Measurements from ENCODE around the gene HTR3D.
"Not testable (repeated sequence)": the region's sequence is repeated elsewhere in the genome, so short reads cannot be mapped to it uniquely, and the experiment has no call there.

Gene HTR3D

DNA sequence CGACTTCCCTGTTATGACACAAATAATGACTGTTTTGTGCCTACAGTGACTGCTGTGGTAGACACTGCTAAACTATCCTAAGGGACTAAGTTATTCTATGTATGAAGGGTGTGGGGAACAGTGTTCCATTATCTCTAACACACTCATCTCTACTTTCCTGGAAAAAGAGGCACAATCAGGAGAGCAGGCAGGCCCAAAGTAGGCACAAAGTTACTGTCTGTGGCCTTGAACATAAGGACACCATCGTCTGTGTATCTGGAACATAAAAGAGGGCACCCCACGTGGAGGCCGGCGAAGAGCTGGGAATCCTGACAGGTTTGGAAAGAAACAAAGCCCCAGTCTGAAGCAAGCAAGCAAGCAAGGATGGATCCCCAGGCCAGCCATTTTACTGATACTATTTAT lies 15.4 kb upstream of the HTR3D start:
- DNase-seq: no peak

DNA sequence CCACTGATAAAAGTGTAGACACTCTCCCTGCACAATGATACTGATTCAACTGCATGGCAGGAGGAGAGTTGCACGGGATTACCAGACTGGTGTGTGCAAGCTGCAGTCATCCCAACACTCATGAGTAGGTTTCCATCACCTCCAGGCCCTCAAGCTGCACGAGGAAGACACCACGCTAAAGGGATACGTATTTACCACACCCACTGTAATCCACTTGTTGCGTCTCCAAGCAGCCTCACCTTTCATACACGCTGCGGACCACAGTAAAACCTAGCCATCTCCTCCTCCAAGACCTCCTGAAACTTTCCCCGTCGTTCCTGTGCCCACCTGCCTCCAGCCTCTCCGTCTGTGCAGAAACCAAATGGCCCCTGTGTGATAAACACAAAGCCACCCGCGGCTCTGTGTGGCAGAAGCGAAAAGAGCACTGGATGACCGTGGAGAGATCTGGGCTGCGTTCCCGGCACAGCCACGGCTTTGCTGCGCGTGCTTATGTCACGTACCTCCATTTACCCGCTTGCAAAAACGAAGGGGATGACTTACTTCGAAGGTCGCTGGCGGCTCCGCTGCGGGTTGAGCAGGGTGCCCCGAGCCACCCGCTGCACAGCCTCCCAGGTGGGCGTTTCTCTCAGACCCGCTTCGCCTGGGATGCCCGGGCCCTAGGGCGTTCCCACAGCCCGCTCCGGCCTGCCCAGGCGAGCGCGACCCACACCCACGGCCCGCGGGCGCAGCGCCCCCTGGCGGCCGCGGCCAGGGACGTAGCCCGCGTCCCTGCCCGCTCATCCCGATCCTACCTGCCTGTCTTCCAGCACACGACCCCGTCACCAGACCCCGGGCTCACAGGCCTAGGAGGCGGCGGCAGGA lies 14.5 kb upstream of the HTR3D start:
- peak; percentile 21 for DNase-seq

DNA sequence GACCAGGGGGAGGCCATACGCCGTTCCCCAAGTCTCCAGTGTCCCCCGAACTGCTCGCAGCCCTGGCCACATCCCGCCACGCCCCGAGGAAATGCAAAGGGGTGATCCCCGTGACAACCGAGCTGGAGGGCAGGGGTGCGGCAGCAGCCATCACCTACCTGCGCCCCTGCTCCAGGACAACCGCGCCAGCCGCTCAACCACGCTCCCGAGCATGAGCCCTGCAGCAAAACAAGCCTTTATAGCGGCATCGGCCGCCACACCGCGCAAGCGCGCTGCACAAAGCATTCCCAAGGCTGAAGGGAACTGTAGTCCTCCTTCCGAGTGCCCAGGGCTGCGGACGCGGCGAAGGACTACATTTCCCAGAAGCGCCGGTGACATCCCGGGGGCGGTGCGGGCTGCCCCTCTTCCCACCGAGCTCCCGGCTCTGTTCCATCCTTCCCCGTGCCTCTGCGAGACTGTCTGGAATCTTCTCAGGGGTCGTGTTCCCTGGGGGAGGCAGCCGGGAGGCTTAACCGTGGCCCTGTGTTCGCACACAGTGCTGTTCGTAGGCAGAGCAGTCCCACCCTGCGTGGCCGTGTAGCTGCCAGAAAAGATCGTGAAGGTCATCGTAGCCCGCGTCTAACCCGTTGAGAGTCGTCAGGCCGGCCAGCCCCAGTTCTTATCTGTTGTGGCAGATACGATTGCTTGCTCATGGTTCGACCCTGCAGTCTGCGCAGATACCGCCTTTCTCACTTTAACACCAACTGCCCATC lies 13.7 kb upstream of the HTR3D start, which contains the start of gene ABCC5:
Gene ABCC5 (minus strand): TSS at position 213 of the 752 bp plus-strand sequence. CDS start 3,492 bp downstream, outside the sequence.
- peak; percentile 94 for DNase-seq

DNA sequence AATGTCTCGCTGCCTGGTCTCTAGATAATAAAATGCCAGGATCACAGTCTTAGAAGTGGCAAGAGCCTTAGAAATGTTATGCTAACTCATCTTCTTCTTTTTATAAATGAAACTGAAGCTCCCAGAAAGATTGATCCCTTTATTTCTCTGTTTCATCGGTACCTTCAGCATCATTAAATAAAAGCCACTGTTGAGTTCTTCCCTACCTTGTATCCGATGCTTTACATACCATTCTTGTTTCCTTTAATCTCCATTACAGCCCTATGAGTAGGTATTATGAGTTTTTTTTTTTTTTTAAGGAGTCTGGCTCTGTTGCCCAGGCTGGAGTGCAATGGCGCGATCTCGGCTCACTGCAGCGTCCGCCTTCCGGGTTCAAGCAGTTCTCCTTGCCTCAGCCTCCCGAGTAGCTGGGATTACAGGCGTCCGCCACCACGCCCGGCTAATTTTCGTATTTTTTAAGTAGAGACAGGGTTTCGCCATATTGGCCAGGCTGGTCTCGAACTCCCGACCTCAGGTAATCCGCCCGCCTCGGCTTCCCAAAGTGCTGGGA lies 13.0 kb upstream of the HTR3D start:
- no peak for DNase-seq

DNA sequence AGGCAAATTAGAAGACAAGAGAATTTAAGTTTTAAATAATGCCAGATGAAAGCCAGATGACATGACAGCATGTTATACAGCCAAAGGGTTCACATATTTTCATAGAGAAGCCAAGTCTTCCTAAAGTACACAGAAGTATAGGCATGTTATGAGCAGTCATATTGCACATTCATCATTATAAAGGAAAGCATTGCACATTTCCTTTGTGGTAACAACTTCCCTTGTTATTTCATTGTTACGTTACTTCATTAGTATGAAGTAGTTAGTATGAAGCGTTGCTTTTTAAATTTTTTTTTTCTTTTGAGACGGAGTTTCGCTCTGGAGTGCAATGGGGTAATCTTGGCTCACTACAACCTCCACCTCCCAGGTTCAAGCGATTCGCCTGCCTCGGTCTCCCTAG lies 9.2 kb upstream of the HTR3D start:
- no peak for DNase-seq

DNA sequence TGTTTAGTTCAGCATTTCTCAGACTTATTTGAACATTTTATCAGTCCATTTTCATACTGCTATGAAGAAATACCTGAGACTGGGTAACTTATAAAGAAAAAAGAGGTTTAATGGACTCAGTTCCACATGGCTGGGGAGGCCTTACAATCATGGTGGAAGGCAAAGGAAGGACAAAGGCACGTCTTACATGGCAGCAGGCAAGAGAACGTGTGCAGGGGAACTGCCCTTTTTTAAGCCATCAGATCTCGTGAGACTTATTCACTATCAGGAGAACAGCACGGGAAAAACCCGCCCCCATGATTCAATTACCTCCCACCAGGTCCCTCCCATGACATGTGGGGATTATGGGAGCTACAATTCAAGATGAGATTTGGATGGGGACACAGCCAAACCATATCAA lies 6.3 kb upstream of the HTR3D start:
- DNase-seq: not testable (repeated sequence)

- DNase-seq: not testable (repeated sequence)
These were observed 3.2 kb upstream of the HTR3D start for GRCh38 chr3:184028275-184028890.

DNA sequence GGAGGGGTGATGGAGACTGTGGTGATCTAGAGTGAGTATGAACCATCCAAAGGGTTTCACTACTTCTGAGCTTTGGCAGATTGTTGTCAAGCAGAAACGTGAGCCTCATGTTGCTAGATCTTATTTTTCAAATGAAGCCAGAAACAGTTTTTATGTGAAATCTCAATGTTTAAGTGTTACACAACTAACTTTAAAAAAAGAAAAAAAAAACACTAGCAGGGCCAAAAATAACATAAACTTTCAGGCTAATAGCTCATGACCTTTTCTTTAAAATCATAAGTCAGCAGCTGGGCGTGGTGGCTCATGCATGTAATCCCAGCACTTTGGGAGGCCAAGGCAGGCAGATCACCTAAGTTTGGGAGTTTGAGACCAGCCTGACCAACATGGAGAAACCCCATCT lies 2.1 kb upstream of the HTR3D start:
- no peak for DNase-seq

DNA sequence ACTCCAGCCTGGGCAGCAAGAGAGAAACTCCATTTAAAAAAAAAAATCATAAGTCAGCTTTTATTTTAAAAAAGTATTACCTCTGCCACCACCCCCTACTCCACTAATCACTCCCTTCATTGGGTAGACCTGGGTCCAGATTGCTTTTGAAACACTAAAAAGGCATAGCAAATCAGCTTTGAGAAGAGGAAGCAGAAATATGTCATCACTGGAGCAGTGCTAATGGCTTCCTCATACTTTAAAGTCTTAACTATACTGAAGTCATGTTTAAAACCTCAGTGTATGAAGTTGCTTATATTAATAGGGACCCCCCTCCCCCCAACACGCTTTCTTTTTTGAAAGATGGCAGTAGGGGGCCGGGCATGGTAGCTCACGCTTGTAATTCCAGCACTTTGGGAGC lies 1.0 kb upstream of the HTR3D start:
- no peak for DNase-seq

DNA sequence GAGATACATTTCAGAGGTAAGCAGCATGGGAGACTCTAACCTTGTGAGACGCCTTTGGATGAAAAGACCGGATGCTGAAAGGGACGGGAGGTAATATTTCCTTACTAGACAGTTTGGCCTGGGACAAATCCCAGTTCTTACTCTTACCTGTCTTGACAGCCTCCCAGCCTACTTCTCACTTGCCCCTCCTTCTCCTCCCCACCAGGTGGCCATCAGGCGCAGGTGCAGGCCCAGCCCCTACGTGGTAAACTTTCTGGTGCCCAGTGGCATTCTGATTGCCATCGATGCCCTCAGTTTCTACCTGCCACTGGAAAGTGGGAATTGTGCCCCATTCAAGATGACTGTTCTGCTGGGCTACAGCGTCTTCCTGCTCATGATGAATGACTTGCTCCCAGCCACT lies 6.3 kb downstream of the HTR3D start:
- DNase-seq: no peak

GRCh38 chr3:184038307-184038706 lies 6.8 kb downstream of the HTR3D start:
- DNase-seq: not testable (repeated sequence)

GRCh38 chr3:184039414-184039813 lies 7.9 kb downstream of the HTR3D start:
- DNase-seq: peak; percentile 21

- DNase-seq: peak; percentile 12
These were observed 8.5 kb downstream of the HTR3D start for GRCh38 chr3:184040010-184040409.

GRCh38 chr3:184042617-184043016 lies 11.1 kb downstream of the HTR3D start:
- peak; percentile 44 for DNase-seq

- no peak for DNase-seq
These were observed 14.5 kb downstream of the HTR3D start for GRCh38 chr3:184045995-184046394.

GRCh38 chr3:184050217-184050847 lies 18.8 kb downstream of the HTR3D start:
- DNase-seq: peak; percentile 58

DNA sequence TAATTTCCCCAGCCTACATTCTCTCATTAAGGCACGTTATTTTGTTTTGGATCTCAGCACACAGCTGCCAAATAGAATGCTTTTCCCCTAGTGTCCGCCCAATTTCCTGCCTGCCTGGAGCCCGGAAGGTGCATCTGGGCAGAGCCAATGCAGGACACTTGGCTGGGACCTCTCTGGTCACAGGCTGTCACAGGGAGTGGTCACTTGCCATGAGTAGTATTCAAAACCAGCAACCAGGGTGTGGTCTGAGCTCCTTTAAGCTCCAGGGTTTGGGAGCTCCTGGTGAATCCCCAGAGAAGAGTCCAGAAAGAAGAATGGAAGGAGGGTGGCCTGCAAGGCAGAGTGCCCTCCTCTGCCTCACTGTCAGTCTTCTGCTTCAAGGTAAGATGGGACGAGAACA lies 21.2 kb downstream of the HTR3D start, which contains the start of gene HTR3C:
Gene HTR3C (plus strand): TSS at position 281 of the 400 bp plus-strand sequence. CDS start 34 bp downstream, at position 315.
- no peak for DNase-seq

GRCh38 chr3:184058029-184058428 lies 26.5 kb downstream of the HTR3D start:
- no peak for DNase-seq

DNA sequence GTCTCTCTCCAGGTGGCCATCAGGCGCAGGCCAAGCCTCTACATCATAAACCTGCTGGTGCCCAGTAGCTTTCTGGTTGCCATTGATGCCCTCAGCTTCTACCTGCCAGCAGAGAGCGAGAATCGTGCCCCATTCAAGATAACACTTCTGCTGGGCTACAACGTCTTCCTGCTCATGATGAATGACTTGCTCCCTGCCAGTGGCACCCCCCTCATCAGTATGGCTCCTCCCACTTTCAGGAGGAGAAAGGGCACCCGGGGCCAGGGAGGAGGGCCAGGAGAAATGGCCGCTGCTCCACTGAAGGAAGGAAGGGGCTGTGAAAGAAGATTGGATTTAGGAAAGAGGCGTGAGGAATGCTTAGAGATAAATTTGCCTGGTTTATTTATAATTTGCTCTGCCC lies 27.9 kb downstream of the HTR3D start:
- no peak for DNase-seq

DNA sequence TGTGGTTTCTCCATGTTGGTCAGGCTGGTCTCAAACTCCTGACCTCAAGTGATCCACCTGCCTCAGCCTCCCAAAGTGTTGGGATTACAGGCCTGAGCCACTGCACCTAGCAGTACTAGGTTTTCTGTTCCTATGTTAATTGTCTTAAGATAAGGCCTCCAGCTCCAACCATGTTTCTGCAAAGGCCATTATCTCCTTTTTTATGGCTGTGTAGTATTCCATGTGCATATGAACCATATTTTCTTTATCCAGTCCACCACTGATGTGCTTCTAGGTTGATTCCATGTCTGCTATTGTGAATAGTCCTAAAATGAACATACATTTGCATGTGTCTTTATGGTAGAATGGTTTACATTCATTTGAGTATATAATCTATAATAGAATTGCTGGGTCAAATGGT lies 31.1 kb downstream of the HTR3D start:
- DNase-seq: no peak

DNA sequence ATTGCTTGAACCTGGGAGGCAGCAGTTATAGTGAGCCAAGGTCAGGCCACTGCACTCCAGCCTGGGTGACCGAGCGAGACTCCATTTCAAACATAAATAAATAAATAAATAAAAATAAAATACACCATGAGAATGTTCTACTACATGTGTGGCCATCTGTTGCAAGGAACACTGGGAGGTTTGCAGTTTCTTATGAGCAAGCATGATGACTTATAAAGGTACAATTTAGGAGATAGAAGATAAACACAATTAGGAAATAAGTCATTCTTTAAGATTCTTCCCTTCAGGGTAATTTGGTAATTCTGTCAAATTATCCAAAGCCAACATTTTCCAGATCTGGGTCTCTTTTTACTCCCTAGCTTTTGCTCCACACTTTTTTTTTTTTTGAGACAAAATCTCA lies 34.7 kb downstream of the HTR3D start:
- DNase-seq: no peak

DNA sequence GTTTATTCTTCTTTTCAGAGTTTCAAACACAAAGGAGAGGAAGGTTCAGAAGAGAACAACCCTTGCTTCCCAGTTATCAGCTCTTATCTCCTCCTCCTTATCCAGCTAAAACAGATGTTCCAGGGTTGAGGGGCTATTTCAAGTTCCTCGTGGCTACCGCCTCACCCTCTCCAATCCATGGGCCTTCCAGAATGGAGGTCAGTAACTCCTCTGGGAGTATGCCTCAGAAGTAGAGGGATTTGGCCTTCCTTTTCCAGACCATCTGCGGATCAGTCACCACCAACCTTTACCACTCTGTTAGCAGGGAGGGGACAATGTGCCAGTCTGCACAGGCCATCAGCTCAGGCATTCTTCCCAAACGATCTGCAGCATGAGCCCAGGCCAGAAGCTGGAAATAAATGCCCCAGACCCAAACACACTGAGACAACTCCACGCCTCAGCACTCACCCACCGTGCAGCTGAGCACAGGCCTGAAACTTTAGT lies 36.1 kb downstream of the HTR3D start:
- no peak for DNase-seq

- DNase-seq: no peak
These were observed 36.8 kb downstream of the HTR3D start for GRCh38 chr3:184068344-184068743.
